NK-92 (cell line): ENCODE data around the gene THRAP3.
"Not testable (repeated sequence)": the region's sequence is repeated elsewhere in the genome, so short reads cannot be mapped to it uniquely, and the experiment has no call there.

Experiments used
- DNase-seq: peaks from one replicate; lab custom pipeline; 2025; ENCODE audit not compliant: unreplicated experiment; lab: John Stamatoyannopoulos, UW

The THRAP3 gene

GRCh38 chr1:36204347-36204909 is 19.8 kb upstream of the THRAP3 start:
- no peak for DNase-seq

GRCh38 chr1:36206323-36206858 is 17.9 kb upstream of the THRAP3 start:
- no peak for DNase-seq

- no peak for DNase-seq
Observed at GRCh38 chr1:36207339-36207738, 16.9 kb upstream of the THRAP3 start.

GRCh38 chr1:36208978-36209703 is 15.1 kb upstream of the THRAP3 start:
- no peak for DNase-seq

- DNase-seq = no peak
Observed at GRCh38 chr1:36211307-36211706, 12.9 kb upstream of the THRAP3 start.

GRCh38 chr1:36211841-36212240 is 12.4 kb upstream of the THRAP3 start:
- no peak for DNase-seq

GRCh38 chr1:36212782-36213181 is 11.5 kb upstream of the THRAP3 start:
- DNase-seq = no peak

GRCh38 chr1:36217670-36218069 is 6.6 kb upstream of the THRAP3 start:
- DNase-seq = no peak

GRCh38 chr1:36221901-36222300 is 2.3 kb upstream of the THRAP3 start:
- DNase-seq = not testable (repeated sequence)

- DNase-seq = no peak
Observed at GRCh38 chr1:36222481-36223380, 1.5 kb upstream of the THRAP3 start.

- DNase-seq = no peak
Observed at GRCh38 chr1:36223381-36223995, 755 bp upstream of the THRAP3 start.

- peak; percentile 65 for DNase-seq
Observed at GRCh38 chr1:36224537-36225282, 467 bp downstream of the THRAP3 start.

GRCh38 chr1:36225283-36225899 is 1.1 kb downstream of the THRAP3 start:
- DNase-seq = no peak

GRCh38 chr1:36230279-36230678 is 6.0 kb downstream of the THRAP3 start:
- not testable (repeated sequence) for DNase-seq

- no peak for DNase-seq
Observed at GRCh38 chr1:36231191-36231590, 6.9 kb downstream of the THRAP3 start.

GRCh38 chr1:36232212-36233095 is 8.2 kb downstream of the THRAP3 start:
- no peak for DNase-seq

GRCh38 chr1:36236302-36236701 is 12.1 kb downstream of the THRAP3 start:
- DNase-seq = no peak

- DNase-seq = no peak
Observed at GRCh38 chr1:36238433-36238832, 14.2 kb downstream of the THRAP3 start.
